NOMO-1 treated with dmso at 0.1 percent for 144 hours (cell line): ENCODE results near the gene RAD51B.
"Not testable (repeated sequence)": the region's sequence is repeated elsewhere in the genome, so short reads cannot be mapped to it uniquely, and the experiment has no call there.

Experiments
- DNase-seq: peaks from one replicate; lab custom pipeline; 2025; ENCODE audit not compliant: unreplicated experiment; lab: John Stamatoyannopoulos, UW

Gene RAD51B

DNA sequence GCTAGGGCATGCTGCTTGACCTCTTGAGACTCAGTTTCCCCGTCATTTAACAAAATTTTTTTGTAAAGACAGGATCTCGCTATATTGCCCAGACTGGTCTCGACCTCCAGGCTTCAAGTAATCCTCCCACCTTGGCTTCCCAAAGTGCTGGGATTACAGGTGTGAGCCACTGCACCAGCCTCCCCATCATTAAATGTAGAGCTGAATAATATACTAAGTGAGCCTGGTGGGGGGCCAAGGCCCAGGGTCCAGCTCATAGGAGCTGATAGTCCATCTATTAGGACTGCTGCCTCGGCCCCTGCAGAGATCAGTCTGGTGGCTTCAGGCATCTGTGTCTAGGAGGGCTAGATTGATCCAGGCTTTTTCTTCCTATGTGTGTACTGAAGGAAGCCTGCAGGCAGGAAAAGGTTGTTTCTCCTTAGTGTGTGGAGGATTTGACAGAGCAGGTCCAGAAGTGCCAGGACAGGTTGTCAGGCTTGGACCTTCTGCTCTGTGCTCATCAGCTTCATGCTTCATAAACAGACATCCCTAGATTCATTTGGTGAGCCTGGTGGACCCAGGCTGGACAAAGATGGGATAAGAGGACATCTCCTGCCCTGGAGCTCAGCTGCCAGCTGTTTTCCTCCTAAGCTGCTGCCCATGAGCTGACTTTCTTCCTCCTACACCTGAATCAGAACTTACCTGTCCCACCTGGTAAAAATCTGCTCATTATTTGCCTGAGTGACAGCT is 837.9 kb downstream of the RAD51B start:
- no peak for DNase-seq

DNA sequence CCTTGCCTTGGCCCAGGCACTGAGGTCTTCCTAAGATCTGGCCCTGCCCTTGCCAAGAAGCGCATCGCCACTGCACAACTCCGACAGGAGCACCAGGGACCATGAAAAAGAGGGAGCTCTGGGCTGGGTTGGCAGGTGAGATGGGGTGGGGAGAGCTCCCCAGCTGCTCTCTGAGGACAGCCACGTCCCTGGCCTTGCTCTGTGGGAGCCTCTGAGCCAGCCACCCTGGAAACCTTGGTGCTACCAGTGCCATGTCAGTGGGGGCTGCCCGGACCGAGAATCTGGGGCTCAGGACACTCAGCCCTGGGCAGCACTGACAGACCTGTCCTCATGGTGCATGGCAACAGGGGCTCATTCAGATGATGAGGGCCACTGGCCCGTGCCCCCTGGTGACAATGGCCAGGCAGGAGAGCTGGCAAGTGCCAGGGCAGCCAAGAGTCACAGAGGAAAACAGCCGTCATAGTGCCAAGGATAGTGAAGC is 838.5 kb downstream of the RAD51B start:
- DNase-seq, result no peak

GRCh38 chr14:68658943-68659931 is 839.7 kb downstream of the RAD51B start:
- no peak for DNase-seq

- no peak for DNase-seq
These were observed 840.9 kb downstream of the RAD51B start for GRCh38 chr14:68660495-68660894.

GRCh38 chr14:68661226-68662225 is 841.9 kb downstream of the RAD51B start:
- DNase-seq, result no peak

DNA sequence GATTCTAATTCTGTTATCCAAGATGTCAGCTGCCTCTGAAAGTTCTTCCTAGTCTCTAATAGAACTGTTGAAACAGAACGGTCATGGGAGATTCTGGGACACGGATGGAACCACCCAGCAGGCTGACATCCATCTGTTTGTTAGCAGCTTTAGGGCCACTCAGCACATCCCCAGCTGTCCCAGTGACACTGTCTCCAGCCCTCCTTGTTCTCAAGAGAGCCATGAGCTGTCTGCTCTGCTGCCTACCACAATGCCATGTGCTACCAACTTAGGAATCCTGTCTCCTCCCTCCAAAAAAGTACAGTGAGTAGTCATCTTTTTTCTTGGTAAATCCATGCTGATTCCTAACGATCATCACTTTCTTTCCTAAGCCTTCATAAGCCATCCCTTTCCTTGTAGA is 842.8 kb downstream of the RAD51B start:
- no peak for DNase-seq

DNA sequence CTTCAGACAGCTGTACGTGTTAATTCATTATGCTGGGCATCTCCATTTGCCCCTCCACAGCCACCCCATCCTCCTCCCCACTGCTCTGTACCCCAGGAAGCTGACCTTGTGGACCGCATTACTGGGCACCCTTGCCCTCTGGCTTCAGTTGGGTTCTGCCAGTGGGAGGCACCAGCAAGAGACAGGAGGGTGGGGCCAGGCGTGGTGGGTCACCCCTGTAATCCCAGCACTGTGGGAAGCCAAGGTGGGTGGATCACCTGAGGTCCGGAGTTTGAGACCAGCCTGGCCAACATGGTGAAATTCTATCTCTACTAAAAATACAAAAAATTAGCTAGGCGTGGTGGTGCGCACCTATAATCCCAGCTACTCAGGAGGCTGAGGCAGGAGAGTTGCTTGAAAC is 843.2 kb downstream of the RAD51B start:
- not testable (repeated sequence) for DNase-seq

DNA sequence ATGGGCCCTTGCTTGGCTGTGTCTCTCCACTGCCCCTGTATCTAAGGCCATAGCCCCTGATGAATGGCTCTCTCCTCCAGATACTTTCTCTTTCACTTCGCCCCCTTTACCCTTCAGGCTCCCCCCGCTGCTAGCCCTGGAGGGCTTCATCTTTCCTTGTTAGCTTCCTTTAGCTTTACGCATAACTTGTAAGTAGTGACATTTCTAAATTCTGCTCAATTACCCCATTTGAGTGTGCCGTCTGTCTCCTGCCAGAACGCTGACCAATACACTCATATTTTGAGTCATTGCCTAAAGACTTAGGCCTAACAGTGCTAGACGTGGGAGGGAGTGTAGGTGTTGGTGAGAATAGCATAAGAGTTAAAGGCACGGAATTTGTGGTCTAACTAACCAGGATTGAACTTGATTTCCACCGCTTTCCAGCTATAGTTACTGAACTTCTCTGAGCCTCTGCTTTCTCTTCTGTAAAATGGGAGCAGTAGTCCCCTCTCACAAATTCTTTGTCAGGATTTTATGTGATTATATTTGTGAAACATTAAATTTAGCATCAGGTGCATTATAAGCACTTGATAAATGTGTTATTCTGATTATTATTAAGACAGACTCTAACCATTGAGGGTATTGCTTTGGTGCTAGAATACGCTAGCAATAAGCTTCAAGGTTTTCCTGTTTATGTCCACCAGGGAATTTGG is 844.0 kb downstream of the RAD51B start:
- no peak for DNase-seq

GRCh38 chr14:68664225-68664681 is 844.7 kb downstream of the RAD51B start:
- DNase-seq, result no peak

- DNase-seq, result no peak
These were observed 845.6 kb downstream of the RAD51B start for GRCh38 chr14:68665131-68665530.

DNA sequence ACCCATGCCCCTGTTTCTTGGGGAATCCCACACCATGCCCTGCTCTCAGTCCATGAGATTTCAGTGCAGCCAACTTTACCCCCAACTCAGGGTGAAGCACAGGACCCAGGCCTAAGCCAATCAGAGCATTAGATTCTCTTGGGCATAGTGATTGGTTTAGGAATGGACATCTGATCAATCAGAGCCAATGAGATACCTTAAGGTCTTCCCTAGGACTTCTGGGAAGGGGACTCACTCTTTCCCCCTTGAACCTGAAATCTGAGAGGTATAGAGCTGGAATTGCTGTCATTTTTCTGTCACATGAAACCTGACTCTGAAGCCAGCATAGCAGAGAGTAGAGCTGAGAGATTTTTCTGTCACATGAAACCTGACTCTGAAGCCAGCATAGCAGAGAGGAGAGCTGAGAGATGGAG is 846.2 kb downstream of the RAD51B start:
- no peak for DNase-seq

- no peak for DNase-seq
These were observed 846.7 kb downstream of the RAD51B start for GRCh38 chr14:68666236-68666635.

GRCh38 chr14:68666899-68667298 is 847.3 kb downstream of the RAD51B start:
- DNase-seq, result no peak

DNA sequence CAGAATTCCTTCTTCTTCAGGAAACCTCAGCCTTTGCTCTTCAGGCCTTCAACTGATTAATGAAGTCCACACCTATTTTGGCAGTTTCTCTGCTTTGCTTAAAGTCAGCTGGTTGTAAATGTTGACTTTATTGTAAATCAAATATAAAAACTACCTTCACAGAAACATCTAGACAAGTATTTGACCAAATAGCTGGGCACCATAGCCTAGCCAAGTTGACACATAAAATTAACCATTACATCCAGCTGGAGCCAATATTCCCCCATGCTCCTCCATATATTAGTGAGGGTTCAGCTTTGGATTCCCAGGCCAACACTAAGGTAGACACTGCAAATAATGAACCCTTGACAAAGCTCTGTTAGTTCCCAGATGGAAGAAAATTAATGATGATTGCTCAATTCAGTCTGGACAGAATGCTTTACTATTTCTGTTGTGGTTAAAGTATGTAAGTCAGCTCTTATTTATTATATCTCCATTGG is 847.8 kb downstream of the RAD51B start:
- no peak for DNase-seq

DNA sequence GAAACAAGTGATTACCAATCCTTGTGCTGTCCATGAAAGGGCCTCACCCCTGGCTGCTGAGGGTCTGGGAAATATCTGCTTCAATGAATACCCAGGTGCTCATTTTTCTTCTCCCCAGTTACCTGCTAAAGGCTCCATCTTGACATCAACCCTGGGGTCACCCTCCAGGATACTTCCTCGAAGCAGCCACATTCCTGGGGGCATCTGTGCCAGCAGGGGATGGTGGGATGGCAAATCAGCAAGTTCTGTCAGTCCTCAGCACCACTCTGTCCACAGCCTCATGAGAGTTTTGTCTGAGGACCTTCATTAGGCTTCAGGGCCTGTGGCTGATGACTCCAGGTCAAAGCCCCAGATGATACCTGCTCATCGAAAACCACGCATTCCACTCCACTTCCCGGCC is 848.4 kb downstream of the RAD51B start:
- no peak for DNase-seq

DNA sequence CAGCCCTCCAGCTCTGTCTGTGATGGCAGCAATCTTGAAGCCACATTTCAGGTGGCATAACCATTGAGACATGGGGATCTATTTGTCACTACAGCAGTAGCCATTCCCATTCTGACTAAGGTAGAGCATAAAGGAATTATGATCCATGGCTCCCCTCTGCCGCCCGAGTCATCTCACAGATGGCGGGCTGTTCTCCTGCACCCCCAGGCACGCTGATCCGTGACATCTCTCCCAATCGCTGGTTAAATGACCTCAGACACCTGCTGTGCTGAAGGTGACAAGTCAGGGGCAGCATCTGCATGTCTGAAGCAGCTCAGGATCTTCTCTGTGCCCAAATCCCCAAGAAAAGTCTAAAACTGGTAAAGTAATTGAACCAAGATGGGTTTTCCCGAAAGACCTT is 849.0 kb downstream of the RAD51B start:
- no peak for DNase-seq

DNA sequence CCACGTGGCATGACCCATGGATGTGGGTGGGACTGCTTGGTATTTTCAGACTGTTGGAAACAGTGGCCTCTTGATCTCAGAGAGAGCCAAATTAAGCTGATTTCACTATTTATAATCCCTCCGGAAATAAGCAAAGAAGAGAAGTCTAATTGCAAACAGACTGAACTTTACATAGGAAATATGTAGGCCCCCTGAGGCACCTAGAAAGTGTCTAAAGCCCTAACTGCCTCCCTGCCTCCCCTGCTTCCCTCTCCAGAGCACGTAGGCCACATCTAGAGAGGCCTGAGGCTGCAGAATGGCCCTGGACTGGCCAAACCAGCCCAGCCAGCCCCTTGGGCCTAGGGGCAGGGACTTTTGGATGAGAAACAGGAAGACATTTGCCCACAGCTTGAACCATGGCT is 849.5 kb downstream of the RAD51B start:
- DNase-seq, result no peak

GRCh38 chr14:68669603-68670358 is 850.2 kb downstream of the RAD51B start:
- DNase-seq, result no peak

DNA sequence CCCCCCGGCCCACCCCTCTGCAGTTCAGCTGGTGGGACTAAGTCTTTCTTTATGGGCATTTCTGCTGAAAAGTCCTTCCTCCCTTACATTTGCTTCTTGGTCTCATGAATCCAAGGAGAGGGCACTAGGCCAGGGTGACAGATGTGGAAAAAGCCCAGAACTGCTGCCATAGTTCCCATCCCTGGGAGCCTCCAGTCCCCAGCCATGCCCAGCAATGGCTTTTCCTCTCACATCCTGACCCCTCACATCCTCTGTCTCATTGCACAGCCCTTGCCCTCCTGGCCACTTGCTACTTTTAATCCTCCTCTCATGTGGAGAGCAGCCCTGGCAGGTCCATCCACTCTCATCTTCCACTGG is 850.8 kb downstream of the RAD51B start:
- no peak for DNase-seq
